SH-SY5Y (cell line): ENCODE data around the gene PLEKHF1.

ENCODE experiments used
- GATA2 ChIP-seq: IDR thresholded peaks from 2 replicates; pipeline ENCODE4 v1.6.1; 2011; ENCODE audit warnings: mild to moderate bottlenecking, low read depth, low read length
- GATA3 ChIP-seq: IDR thresholded peaks from 2 replicates; pipeline ENCODE4 v1.6.1; 2011; ENCODE audit warnings: low read depth, mild to moderate bottlenecking, low read length, moderate library complexity

Gene PLEKHF1

DNA sequence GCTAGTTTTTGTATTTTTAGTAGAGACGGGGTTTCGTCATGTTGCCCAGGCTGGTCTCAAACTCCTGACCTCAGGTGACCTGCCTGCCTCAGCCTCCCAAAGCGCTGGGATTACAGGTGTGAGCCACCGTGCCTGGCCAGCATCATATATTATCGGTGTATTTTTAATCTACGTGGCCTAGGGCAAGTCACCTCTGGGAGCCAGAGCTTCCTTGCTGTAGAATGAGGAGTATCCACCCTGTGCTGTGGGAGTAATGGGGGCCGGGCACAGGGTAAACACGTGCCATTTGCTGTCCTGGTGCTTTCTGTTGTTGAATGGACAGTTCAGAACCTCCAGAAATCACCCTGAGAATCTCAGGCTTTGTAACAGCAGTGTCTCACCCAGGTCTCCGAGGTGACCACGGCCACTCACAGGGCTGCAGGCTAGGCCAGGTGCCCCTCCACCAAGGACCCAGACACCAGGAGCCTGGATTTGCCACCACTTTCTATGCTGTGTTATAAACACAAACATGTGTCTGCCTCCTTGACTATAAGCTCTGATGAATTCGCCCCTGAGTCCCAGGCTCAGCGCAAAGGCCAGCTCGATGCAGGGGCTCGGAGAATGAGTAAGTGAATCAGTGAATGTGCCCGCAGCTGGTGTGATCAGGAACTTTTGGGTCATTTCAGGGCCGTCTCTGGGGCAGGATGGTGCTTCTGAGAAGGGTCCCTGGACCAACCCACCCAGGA lies 36.4 kb upstream of the PLEKHF1 start:
- no peak for TF ChIP-seq GATA3
- no peak for TF ChIP-seq GATA2

DNA sequence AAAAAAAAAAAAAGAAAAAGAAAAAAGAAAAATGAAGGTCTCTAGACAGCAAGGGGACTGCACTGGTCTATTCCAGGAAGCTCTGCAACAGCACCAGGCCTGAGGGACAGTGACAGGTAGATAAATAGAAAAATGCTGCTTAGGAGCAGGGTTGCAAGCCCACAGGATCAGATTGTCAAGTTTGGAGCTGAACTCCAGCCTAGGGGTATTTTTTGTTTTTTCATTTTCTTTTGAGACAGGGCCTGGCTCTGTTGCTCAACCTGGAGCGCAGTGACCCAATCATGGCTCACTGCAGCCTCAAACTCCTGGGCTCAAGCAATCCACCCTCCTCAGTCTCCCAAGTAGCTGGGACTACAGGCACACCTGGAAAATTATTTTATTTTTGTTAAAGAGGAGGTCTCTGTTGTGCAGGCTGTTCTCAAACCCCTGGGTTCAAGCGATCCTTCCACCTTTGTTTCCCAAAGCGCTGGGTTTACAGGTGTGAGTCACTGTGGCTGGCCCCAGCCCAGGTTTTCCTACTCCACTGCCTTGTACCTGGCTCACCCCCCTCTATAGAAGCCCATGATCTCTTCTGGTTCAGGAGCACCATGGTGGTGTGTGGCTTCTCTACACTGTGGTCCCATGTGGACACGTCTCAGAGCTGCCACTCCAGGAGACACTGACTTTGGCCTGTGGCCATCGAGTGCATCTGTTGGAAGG lies 35.3 kb upstream of the PLEKHF1 start:
- TF ChIP-seq GATA2, result no peak
- TF ChIP-seq GATA3, result no peak

DNA sequence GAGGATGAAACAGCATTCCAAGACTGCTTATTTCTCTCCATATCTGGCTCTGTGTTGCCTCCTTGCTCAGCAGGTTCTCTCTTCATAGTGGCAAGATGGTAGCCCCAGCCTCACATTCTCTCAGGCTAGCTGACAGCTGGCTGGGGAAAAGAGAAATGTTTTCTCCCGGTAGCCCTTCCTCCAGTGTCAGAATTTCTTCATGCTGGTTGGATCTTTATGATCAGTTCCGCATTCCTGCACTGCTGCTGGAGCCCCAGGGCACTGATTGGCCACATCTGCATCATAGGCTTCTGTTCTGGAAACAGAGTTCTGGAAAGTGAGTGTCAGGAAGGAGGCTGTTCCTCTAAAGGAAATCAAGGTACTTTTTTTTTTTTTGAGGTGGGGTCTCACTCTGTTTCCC lies 34.6 kb upstream of the PLEKHF1 start:
- no peak for TF ChIP-seq GATA2
- TF ChIP-seq GATA3, result no peak

DNA sequence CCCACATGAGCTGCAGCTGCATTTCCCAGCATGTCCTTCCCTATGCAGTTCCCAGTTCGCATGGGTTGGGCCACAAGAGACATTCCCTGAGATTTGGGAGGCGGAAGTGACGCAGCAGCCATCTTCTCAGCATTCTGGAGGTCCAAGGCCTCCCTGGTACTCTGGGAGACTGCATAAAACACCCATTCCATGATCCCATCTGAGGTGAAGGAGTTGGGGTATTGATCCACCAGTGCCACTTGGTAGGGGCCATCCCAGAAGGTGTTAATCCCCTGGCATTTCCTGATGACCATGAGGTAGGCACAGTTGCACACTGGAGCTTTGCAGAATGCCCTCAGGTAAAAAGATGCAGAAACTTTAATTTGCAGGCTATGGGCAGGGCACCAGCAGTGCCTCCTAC lies 33.8 kb upstream of the PLEKHF1 start:
- TF ChIP-seq GATA2 (no peak), GATA3 (no peak)

DNA sequence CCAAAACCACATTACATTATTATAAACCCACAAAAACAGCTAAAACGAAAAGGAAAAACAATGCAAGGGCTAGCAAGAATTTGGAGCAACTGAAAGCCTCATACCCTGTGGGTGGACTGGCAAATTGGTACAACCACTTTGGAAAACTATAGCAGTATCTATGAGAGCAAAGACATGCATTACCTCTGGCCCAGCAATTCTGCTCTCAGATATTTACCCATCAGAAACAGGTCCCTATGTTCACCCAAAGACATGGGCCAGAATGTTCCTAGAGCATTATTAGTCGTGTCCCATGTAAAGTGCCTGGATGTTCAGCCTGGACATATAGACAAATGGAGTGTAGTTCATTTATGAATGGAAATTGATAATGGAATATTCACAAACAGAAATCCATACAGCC lies 31.3 kb upstream of the PLEKHF1 start:
- TF ChIP-seq GATA3 (no peak), GATA2 (no peak)

DNA sequence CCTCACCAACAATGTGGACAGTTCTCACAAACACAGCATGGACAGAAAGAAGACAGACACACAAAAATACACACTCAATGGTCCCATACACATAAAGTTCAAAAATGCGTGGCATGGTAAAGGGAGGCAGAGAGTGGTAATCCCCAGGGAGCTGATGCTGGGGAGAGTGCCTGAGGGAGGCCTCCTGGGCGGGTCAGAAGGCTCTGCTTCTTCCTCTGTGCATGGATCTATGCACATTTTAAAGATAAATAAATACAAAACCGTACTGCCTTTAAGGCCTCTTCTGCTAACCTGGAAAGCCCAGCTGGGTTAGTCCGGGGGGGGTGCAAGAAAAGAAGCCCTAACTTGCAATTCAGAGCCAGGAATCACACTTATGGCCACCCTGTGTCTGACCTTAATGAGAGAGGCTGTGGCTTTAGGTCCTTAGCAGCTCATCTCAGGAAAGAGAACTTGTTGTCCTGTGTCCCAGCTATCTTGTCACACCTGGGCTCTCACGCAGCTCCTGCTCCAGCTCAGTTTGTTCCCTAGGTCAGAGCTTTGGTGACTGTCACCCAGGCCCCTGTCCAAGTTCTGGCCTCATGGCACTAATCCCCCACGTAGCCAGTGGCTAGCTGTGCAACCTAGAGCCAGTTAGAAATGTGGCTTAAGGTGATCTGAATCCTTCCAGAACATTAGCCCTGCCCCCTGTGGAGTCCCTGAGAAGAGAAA lies 30.7 kb upstream of the PLEKHF1 start:
- no peak for TF ChIP-seq GATA3
- no peak for TF ChIP-seq GATA2

DNA sequence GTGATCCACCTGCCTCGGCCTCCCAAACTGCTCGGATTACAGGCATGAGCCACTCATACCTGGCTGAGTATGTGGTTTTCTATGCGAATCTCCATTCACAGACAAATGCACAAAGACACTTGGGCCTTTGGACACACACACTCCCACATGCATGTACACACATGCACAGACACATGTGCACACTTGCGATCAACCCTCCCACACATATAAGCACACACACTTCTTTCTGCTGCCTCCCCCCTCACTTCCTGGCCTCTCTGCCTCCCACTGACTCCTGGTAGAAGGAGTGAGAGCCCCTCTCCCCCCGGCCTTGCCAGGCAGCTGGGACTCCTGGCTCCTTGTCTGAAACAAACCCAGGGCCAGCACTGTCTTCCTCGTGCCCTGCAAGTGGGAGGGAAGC lies 29.3 kb upstream of the PLEKHF1 start:
- TF ChIP-seq GATA2 (no peak), GATA3 (no peak)

DNA sequence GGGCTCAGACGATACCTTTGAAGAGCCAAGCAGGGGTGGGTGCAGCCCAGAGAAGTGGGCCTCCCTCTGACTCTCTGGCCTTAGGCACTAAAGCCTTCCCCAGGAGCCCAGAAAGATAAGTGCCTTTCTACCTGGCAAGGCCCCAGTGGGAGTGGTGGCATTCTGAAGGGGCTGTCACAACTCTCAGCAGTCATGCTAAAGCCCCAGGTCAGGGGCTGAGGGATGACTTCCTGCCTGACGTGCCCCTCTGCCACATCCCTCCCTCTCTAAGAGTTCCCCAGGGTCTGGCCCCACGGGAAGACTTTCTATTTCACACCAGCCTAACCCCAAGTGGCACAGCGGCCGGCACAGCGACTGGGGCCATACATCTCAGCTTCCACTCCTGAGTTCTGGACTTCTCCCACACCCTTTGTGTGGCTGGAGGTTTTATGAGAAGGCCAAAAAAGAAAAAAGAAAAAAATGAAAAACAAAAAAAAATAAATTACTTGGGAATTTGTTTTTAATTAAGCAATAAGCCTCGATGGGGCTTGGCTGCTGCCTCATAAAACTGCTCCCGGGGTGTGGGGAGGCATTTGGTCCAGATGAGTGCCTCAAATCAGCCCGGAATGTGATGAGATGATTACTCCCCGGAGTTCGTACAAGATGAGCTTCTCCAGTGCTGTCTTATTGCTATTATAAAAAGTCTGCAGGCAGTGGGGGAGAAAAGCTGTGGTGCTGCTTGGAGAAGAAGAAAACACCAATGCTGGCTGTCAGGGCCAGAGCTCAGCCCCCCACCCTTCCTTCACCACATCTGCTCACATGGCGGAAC lies 28.5 kb upstream of the PLEKHF1 start:
- no peak for TF ChIP-seq GATA2
- no peak for TF ChIP-seq GATA3

DNA sequence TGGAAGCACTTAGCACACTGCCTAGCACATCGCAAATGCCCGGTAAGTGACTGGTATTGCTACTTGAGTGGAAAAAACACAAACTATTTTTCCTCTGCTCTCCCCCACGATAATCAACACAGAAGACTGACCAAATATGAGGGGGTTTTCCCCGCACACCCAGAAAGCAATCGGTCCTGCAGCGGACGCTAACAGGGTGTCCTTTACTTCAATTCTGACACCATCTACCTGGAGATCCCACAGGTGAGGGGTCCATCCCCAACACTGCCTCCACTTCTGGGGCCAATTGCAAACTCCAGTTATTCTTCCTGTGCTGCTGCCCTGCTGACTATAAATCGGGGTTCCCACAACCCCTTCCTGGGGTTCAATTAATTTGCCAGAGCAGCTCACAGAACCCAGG lies 26.2 kb upstream of the PLEKHF1 start:
- no peak for TF ChIP-seq GATA2
- no peak for TF ChIP-seq GATA3

DNA sequence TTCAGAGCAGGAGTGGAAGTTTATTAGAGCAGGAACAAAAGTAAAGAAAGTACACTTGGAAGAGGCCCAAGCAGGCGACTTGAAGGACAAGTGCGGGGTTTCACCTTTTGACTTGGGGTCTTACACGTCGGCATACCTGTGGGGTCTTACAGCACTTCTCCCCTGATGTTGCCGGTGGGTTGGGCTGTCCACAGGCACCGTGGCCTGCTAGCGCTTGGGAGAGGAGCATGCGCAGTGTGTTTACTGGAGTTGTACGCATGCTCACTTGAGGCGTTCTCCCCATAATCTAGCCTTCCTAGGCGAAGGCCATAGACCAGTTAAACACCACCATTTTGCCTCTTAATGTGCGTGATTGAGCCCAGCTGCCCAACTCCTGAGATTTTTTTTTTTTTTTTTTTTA lies 25.0 kb upstream of the PLEKHF1 start:
- TF ChIP-seq GATA2, result no peak
- no peak for TF ChIP-seq GATA3

DNA sequence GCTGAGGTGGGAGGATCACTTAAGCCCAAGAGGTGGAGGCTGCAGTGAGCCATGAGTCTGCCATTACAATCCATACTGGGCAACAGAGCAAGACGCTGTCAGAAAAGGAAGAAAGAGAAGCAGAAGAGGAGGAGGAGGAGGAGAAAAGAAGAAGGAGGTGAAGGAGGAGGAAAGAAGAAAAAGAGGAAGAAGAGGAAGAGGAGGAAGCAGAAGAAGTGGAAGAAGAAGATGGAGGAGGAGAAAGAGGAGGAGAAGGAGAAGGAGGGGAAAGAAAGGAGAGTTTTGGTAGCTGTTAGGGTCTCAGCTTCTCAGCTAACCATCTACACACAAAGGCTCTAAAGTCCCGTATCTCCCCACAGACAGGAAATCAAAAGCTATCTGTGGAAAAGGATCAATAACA lies 23.7 kb upstream of the PLEKHF1 start:
- TF ChIP-seq GATA2 (no peak), GATA3 (no peak)

DNA sequence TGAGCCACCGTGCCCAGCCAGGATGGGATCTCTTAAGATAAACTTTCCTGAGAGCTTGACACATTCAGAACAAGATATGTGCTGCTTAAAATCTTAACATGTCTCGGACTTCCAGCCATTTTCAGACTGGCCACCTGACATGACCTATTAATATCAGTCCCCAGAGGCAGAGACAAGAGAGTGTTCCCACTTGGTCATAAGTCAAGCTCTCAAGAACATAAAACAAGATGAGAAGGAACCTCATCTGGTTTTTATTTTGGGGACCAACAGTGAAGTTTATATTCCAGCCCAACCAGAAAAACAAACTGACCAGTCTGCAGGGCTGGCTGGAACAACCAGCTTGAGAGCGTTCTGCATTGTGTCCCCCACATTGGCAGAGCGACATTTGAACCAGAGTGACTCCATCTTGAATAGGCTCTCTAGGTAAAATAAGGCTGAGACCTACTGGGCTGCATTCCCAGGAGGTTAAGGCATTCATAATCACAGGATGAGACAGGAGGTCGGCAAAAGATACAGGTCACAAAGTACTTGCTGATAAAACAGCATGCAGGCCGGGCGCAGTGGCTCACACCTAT lies 21.8 kb upstream of the PLEKHF1 start:
- no peak for TF ChIP-seq GATA2

DNA sequence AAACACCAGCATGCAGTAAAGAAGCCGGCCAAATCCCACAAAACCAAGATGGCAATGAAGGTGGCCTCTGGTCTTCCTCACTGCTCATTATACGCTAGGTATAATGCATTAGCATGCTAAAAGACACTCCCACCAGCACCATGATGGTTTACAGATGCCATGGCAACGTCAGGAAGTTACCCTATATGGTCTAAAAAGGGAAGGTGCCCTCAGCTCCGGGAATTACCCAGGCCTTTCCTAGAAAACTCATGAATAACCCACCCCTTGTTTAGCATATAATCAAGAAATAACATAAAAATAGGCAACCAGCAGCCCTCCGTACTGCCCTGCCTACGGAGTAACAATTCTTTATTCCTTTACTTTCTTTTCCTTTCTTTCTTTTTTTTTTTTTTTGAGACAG lies 21.1 kb upstream of the PLEKHF1 start:
- TF ChIP-seq GATA2, result no peak
- TF ChIP-seq GATA3, result no peak

DNA sequence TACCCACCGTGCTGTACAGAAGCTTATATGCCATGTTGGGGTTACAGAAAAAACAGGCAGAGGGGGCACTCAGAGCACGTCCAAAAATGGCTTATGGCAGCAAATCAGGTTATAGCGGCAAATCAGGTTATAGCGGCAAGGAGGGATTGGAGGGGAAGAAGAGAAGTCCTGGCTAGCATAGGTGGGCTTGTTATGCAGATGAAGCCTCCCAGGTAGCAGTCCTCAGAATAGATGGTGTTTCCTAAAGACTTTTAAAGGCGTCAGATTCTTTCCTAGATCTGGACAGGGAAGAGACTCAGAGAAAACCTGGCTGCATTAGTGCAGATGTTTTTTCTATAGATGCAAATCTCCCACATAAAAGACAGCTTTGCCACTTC lies 19.8 kb upstream of the PLEKHF1 start:
- TF ChIP-seq GATA3 (no peak), GATA2 (no peak)

DNA sequence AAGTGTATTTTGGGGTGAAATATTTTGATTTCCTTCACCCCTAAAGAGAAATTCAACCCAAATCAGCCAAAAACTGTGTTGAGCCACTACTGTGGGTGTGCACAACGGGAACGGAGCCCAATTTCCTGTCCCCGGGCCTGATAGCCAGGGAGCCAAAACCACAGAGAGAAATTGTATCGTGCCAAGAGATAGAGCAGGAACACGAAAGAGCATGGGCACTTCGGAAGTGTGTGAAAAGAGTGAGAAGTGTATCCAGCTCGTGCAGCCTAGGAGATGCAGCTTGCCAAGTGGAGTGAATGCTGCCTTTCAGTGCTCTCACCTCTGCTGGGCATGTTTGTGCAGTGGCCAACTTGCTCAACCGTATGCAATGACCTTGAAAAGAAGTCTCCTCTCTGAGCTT lies 19.4 kb upstream of the PLEKHF1 start:
- TF ChIP-seq GATA2 (no peak), GATA3 (no peak)
